Ramos (cell line): ENCODE measurements around the gene CCSER2.
"Not testable (repeated sequence)": the region's sequence is repeated elsewhere in the genome, so short reads cannot be mapped to it uniquely, and the experiment has no call there.

Source experiments
- in situ Hi-C: fragments of 300-500 bp; cut with MboI; formaldehyde crosslinking; loops from one replicate; pipeline ENCODE4 v1.14.3; 2022; ENCODE audit warnings: low sequenced_read_pairs; ENCODE audit not compliant: unreplicated experiment

CCSER2 gene

GRCh38 chr10:84341538-84341856, 13.1 kb downstream of the CCSER2 start:
- in situ Hi-C loops: no loop called here

GRCh38 chr10:84341983-84342382, 13.6 kb downstream of the CCSER2 start:
- in situ Hi-C loops: no loop called here

GRCh38 chr10:84342584-84342983, 14.2 kb downstream of the CCSER2 start:
- in situ Hi-C loops: no loop called here

GRCh38 chr10:84343831-84344230, 15.4 kb downstream of the CCSER2 start:
- in situ Hi-C loops: no loop called here

- in situ Hi-C loops: no loop called here
Measured at GRCh38 chr10:84344526-84344925, 16.1 kb downstream of the CCSER2 start.

GRCh38 chr10:84347575-84348002, 19.2 kb downstream of the CCSER2 start:
- in situ Hi-C loops: not testable (repeated sequence)

- in situ Hi-C loops: no loop called here
Measured at GRCh38 chr10:84348447-84348846, 20.1 kb downstream of the CCSER2 start.

- in situ Hi-C loops: no loop called here
Measured at GRCh38 chr10:84348860-84349259, 20.5 kb downstream of the CCSER2 start.

- in situ Hi-C loops: loop anchor here (25.0 kb wide), 1 partner anchor 185 kb away; no protein-coding TSS in a partner anchor
Measured at GRCh38 chr10:84352251-84352842, 24.0 kb downstream of the CCSER2 start.

- in situ Hi-C loops: loop anchor here (25.0 kb wide), 1 partner anchor 184 kb away; no protein-coding TSS in a partner anchor
Measured at GRCh38 chr10:84353052-84353803, 24.8 kb downstream of the CCSER2 start.

GRCh38 chr10:84354623-84355022, 26.2 kb downstream of the CCSER2 start:
- in situ Hi-C loops: loop anchor here (25.0 kb wide), 1 partner anchor 183 kb away; no protein-coding TSS in a partner anchor

- in situ Hi-C loops: loop anchor here (25.0 kb wide), 1 partner anchor 182 kb away; no protein-coding TSS in a partner anchor
Measured at GRCh38 chr10:84355106-84355505, 26.7 kb downstream of the CCSER2 start.

- in situ Hi-C loops: loop anchor here (25.0 kb wide), 1 partner anchor 180 kb away; no protein-coding TSS in a partner anchor
Measured at GRCh38 chr10:84356928-84357327, 28.5 kb downstream of the CCSER2 start.

- in situ Hi-C loops: loop anchor here (25.0 kb wide), 1 partner anchor 179 kb away; no protein-coding TSS in a partner anchor
Measured at GRCh38 chr10:84358743-84359142, 30.4 kb downstream of the CCSER2 start.

- in situ Hi-C loops: loop anchor here (25.0 kb wide), 1 partner anchor 176 kb away; no protein-coding TSS in a partner anchor
Measured at GRCh38 chr10:84360637-84361365, 32.4 kb downstream of the CCSER2 start.

GRCh38 chr10:84365335-84365881, 37.0 kb downstream of the CCSER2 start:
- in situ Hi-C loops: loop anchor here (25.0 kb wide), 1 partner anchor 172 kb away; no protein-coding TSS in a partner anchor

- in situ Hi-C loops: loop anchor here (25.0 kb wide), 1 partner anchor 171 kb away; no protein-coding TSS in a partner anchor
Measured at GRCh38 chr10:84366041-84366440, 37.7 kb downstream of the CCSER2 start.

- in situ Hi-C loops: loop anchor here (25.0 kb wide), 1 partner anchor 170 kb away; no protein-coding TSS in a partner anchor
Measured at GRCh38 chr10:84367256-84367655, 38.9 kb downstream of the CCSER2 start.

- in situ Hi-C loops: loop anchor here (25.0 kb wide), 1 partner anchor 168 kb away; no protein-coding TSS in a partner anchor
Measured at GRCh38 chr10:84368828-84369227, 40.4 kb downstream of the CCSER2 start.

- in situ Hi-C loops: loop anchor here (25.0 kb wide), 1 partner anchor 167 kb away; no protein-coding TSS in a partner anchor
Measured at GRCh38 chr10:84370283-84370682, 41.9 kb downstream of the CCSER2 start.
